Measurements from ENCODE around the gene FSIP1. TPM values are rescaled to one million over a fixed set of nuclear protein-coding genes. Genes with fewer than 3 reads are reported as not detected.

FSIP1 gene
- total RNA-seq, 2 donors from 2014 or later, result 4.1 to 5.3 TPM

GRCh38 chr15:39743611-39744010 lies 39.0 kb downstream of the FSIP1 start:
- H3K9me3 ChIP-seq, result no peaks in the 10 kb centered on the region

GRCh38 chr15:39741258-39741657 lies 41.4 kb downstream of the FSIP1 start:
- Histone ChIP-seq H3K4me3 (no peak overlapping the region), H3K36me3 (no peaks in the 10 kb centered on the region), H3K9ac (ENCODE audit: low read depth in 2 of 2, low read length in 2 of 2) (no peak overlapping the region), H3K9me3 (no peaks in the 10 kb centered on the region), H3K4me1 (no peaks in the 10 kb centered on the region), H3K27ac (no peak overlapping the region), H3K27me3 (no peaks in the 10 kb centered on the region)
- no peak for TF ChIP-seq CTCF (IDR thresholded peaks at IDR 0.05)
- no peak for DNase-seq
- intact Hi-C loops (cut with DNase I), result no loop called here

More at GRCh38 chr15:39743611-39744010, 39.0 kb downstream of the FSIP1 start:
- no peak overlapping the region for H3K9ac ChIP-seq (ENCODE audit: low read depth in 2 of 2, low read length in 2 of 2)
- H3K4me3 ChIP-seq, result no peak overlapping the region
- H3K4me1 ChIP-seq, result no peaks in the 10 kb centered on the region
- H3K36me3 ChIP-seq, result no peaks in the 10 kb centered on the region
- no peaks in the 10 kb centered on the region for H3K27me3 ChIP-seq
- no peak for DNase-seq
- TF ChIP-seq CTCF (IDR thresholded peaks at IDR 0.05), result no peak
- intact Hi-C loops (cut with DNase I), result no loop called here
- no peak overlapping the region for H3K27ac ChIP-seq

GRCh38 chr15:39738998-39739397 lies 43.6 kb downstream of the FSIP1 start:
- intact Hi-C loops (cut with DNase I), result no loop called here
- TF ChIP-seq CTCF (IDR thresholded peaks at IDR 0.05), result no peak
- Histone ChIP-seq H3K27ac (no peak overlapping the region), H3K4me1 (no peaks in the 10 kb centered on the region), H3K9me3 (no peaks in the 10 kb centered on the region), H3K36me3 (no peaks in the 10 kb centered on the region), H3K27me3 (no peaks in the 10 kb centered on the region), H3K9ac (ENCODE audit: low read depth in 2 of 2, low read length in 2 of 2) (no peak overlapping the region), H3K4me3 (no peak overlapping the region)
- DNase-seq, result no peak

GRCh38 chr15:39737196-39737550 lies 45.5 kb downstream of the FSIP1 start:
- no peak for TF ChIP-seq CTCF (IDR thresholded peaks at IDR 0.05)
- Histone ChIP-seq H3K27ac (no peak overlapping the region), H3K4me1 (no peaks in the 10 kb centered on the region), H3K4me3 (no peak overlapping the region), H3K9ac (ENCODE audit: low read depth in 2 of 2, low read length in 2 of 2) (no peak overlapping the region), H3K27me3 (no peaks in the 10 kb centered on the region), H3K9me3 (no peaks in the 10 kb centered on the region), H3K36me3 (no peaks in the 10 kb centered on the region)
- DNase-seq, result no peak
- intact Hi-C loops (cut with DNase I), result no loop called here

- no peak for TF ChIP-seq CTCF (IDR thresholded peaks at IDR 0.05)
- H3K4me1 ChIP-seq, result no peaks in the 10 kb centered on the region
- H3K27me3 ChIP-seq, result no peaks in the 10 kb centered on the region
- no peak overlapping the region for H3K9ac ChIP-seq (ENCODE audit: low read depth in 2 of 2, low read length in 2 of 2)
- DNase-seq, result no peak
- H3K27ac ChIP-seq, result no peak overlapping the region
- intact Hi-C loops (cut with DNase I), result no loop called here
- no peak overlapping the region for H3K4me3 ChIP-seq
- H3K9me3 ChIP-seq, result no peaks in the 10 kb centered on the region
- H3K36me3 ChIP-seq, result no peaks in the 10 kb centered on the region
These were observed 46.0 kb downstream of the FSIP1 start for GRCh38 chr15:39736412-39737195.

Data from colonic mucosa (tissue), 4 donors.